ENCODE measurements around the gene RTN4RL1. TPM values are rescaled to one million over a fixed set of nuclear protein-coding genes. Genes with fewer than 3 reads are reported as not detected.

RTN4RL1 gene
- total RNA-seq, 6 donors from 2014 or later, result 5.1 to 7.3 (median 6.2) TPM

- Histone ChIP-seq H3K4me3 (no peak overlapping the region), H3K27me3 (no peaks in the 10 kb centered on the region), H3K27ac (peak overlapping the region; percentile 20 to 86 (median 66)), H3K36me3 (peaks cover 0 to 42% (median 22%) of the 10 kb centered on the region in 4 donors), H3K9me3 (no peaks in the 10 kb centered on the region), H3K4me1 (peaks cover 56 to 73% (median 65%) of the 10 kb centered on the region in 4 donors)
- no peak for DNase-seq
- TF ChIP-seq EP300 (IDR thresholded peaks at IDR 0.05) (no peak), POLR2AphosphoS5 (IDR thresholded peaks at IDR 0.05) (no peak), POLR2A (IDR thresholded peaks at IDR 0.05) (no peak), CTCF (IDR thresholded peaks at IDR 0.05) (no peak)
- 76 to 81% methylated on average over 16 of the region's 16 CpGs for WGBS, 2 donors
- no peak for ATAC-seq (ENCODE audit: low FRiP score in 2 of 2)
Observed at GRCh38 chr17:2063261-2064146, 38.4 kb upstream of the RTN4RL1 start.

GRCh38 chr17:2062571-2063183 lies 37.5 kb upstream of the RTN4RL1 start:
- peak in 1 of 2 donors; percentile 43 for DNase-seq
- TF ChIP-seq POLR2AphosphoS5 (IDR thresholded peaks at IDR 0.05), result no peak
- TF ChIP-seq EP300 (IDR thresholded peaks at IDR 0.05), result no peak
- no peak for TF ChIP-seq POLR2A (IDR thresholded peaks at IDR 0.05)
- TF ChIP-seq CTCF (IDR thresholded peaks at IDR 0.05), result no peak
- Histone ChIP-seq H3K27ac (peak overlapping the region; percentile 20 to 86 (median 69)), H3K9me3 (no peaks in the 10 kb centered on the region), H3K4me1 (peaks cover 56 to 73% (median 64%) of the 10 kb centered on the region in 4 donors), H3K27me3 (peaks cover 0 to 5% (median 2%) of the 10 kb centered on the region in 4 donors), H3K4me3 (no peak overlapping the region), H3K36me3 (peaks cover 0 to 38% (median 19%) of the 10 kb centered on the region in 4 donors)
- no peak for ATAC-seq (ENCODE audit: low FRiP score in 2 of 2)
- WGBS, 2 donors, result 42 to 67% methylated on average over 10 to 11 of the region's 11 CpGs

GRCh38 chr17:2061441-2061958 lies 36.4 kb upstream of the RTN4RL1 start:
- TF ChIP-seq POLR2A (IDR thresholded peaks at IDR 0.05), result no peak
- TF ChIP-seq EP300 (IDR thresholded peaks at IDR 0.05), result no peak
- TF ChIP-seq POLR2AphosphoS5 (IDR thresholded peaks at IDR 0.05), result no peak
- TF ChIP-seq CTCF (IDR thresholded peaks at IDR 0.05), result no peak
- 84 to 85% methylated on average over 10 to 17 of the region's 17 CpGs for WGBS, 2 donors
- no peak overlapping the region for H3K4me3 ChIP-seq
- H3K4me1 ChIP-seq, result peaks cover 54 to 73% (median 60%) of the 10 kb centered on the region in 4 donors
- peak overlapping the region; percentile 80 to 93 (median 88) for H3K27ac ChIP-seq
- ATAC-seq (ENCODE audit: low FRiP score in 2 of 2) (no peak), DNase-seq (no peak)
- H3K27me3 ChIP-seq, result peaks cover 0 to 16% (median 7%) of the 10 kb centered on the region in 4 donors
- H3K36me3 ChIP-seq, result peaks cover 0 to 38% (median 18%) of the 10 kb centered on the region in 4 donors
- H3K9me3 ChIP-seq, result no peaks in the 10 kb centered on the region

GRCh38 chr17:2060681-2061440 lies 35.7 kb upstream of the RTN4RL1 start:
- no peak for ATAC-seq (ENCODE audit: low FRiP score in 2 of 2)
- Histone ChIP-seq H3K9me3 (no peaks in the 10 kb centered on the region), H3K4me1 (peaks cover 56 to 73% (median 60%) of the 10 kb centered on the region in 4 donors), H3K27ac (peak overlapping the region; percentile 80 to 93 (median 88)), H3K4me3 (no peak overlapping the region), H3K36me3 (peaks cover 0 to 38% (median 18%) of the 10 kb centered on the region in 4 donors), H3K27me3 (peaks cover 0 to 22% (median 8%) of the 10 kb centered on the region in 4 donors)
- DNase-seq, result peak in 1 of 2 donors; percentile 54
- WGBS, 2 donors, result 70 to 75% methylated on average over 20 to 21 of the region's 21 CpGs
- no peak for TF ChIP-seq CTCF (IDR thresholded peaks at IDR 0.05)
- TF ChIP-seq POLR2AphosphoS5 (IDR thresholded peaks at IDR 0.05), result no peak
- no peak for TF ChIP-seq POLR2A (IDR thresholded peaks at IDR 0.05)
- no peak for TF ChIP-seq EP300 (IDR thresholded peaks at IDR 0.05)
